Renal cortex interstitium (tissue), 3 donors: ENCODE data around the gene NDRG3. TPM values are rescaled to one million over a fixed set of nuclear protein-coding genes. Genes with fewer than 3 reads are reported as not detected.

ENCODE experiments used
- polyA plus RNA-seq, 3 donors: library from polyadenylated mRNA; unstranded; fragments of 120-200 nt; gene quantifications; one replicate each; pipeline ENCODE4 v1.2.1, GENCODE V29; 2013; ENCODE audit not compliant: insufficient read length in 3 of 3

The NDRG3 gene
- polyA plus RNA-seq, 3 donors = 30.9 to 34.9 (median 31.5) TPM

Other genes with a start within 250 kb of the NDRG3 start
- 100 to 1,000 TPM; 195 to 247 (median 220) TPM for gene MYL9, start 204.6 kb downstream of the NDRG3 start, polyA plus RNA-seq
- 10 to 100 TPM; 60.7 to 66.4 (median 65.5) TPM for gene TGIF2, start 172.5 kb downstream of the NDRG3 start, polyA plus RNA-seq
- 10 to 100 TPM; 55.5 to 67.2 (median 62.4) TPM for gene RAB5IF, start 140.3 kb downstream of the NDRG3 start, polyA plus RNA-seq
- gene SLA2, start 99.9 kb downstream of the NDRG3 start, polyA plus RNA-seq = under 1 TPM; 0.53 to 0.62 (median 0.55) TPM
- 10 to 100 TPM; 18.9 to 23.1 (median 19.5) TPM for gene DSN1, start 27.7 kb upstream of the NDRG3 start, polyA plus RNA-seq
- gene TLDC2, start 130.0 kb upstream of the NDRG3 start, polyA plus RNA-seq = 1 to 10 TPM; 1.8 to 3.7 (median 2.8) TPM
- 10 to 100 TPM; 21.8 to 24.8 (median 22.2) TPM for gene SAMHD1, start 205.6 kb upstream of the NDRG3 start, polyA plus RNA-seq